ENCODE results near the gene FERMT3. TPM values are rescaled to one million over a fixed set of nuclear protein-coding genes. Genes with fewer than 3 reads are reported as not detected.

Gene FERMT3
- total RNA-seq, 2 experiments from 2014 or later, result 55.8 to 61.1 TPM

DNA sequence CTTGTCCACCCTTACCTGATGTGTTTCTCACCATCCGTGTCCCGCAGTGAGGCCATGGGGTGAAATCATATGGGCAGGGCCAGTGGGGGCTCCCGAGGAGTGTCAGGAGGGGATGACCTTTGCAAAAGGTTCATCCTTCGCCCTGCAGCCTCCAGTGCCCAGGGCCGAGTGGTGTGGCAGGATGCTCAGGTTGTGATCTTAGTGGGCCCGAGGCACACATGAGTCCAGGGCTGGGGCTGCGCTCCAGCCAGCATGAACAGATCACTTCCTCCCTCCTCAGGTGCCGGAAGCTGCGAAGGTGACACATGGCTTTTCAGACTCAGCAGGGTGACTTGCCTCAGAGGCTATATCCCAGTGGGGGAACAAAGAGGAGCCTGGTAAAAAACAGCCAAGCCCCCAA, 31.6 kb downstream of the FERMT3 start:
- peaks cover 39% of the 10 kb centered on the region for H3K4me1 Mint-ChIP-seq (ENCODE audit: low read depth)
- H3K4me1 ChIP-seq (ENCODE audit: insufficient read depth, low read length), result peaks cover 61% of the 10 kb centered on the region
- peak overlapping the region; percentile 54 for H3K4me3 Mint-ChIP-seq
- intact Hi-C loops (cut with DNase I, micrococcal nuclease), result no loop called here
- peaks cover 30% of the 10 kb centered on the region for H3K36me3 Mint-ChIP-seq (ENCODE audit: low read depth)
- CTCF ChIA-PET, result interaction anchor here (2.6 kb wide), 1 partner anchor 34 kb away, joined by 7 read pairs; no protein-coding TSS in a partner anchor
- no peak for ATAC-seq (ENCODE audit: poor library complexity)
- no peaks in the 10 kb centered on the region for H3K27me3 ChIP-seq (ENCODE audit: control insufficient read depth in 1 of 2, insufficient read depth in 2 of 2, low read length in 2 of 2)
- DNase-seq, result peak in 1 of 14 experiments; percentile 2
- no peaks in the 10 kb centered on the region for H3K9me3 Mint-ChIP-seq
- H3K27ac ChIP-seq (ENCODE audit: low read depth in 1 of 2, low read length in 2 of 2), result peak overlapping the region in 1 of 2 donors; percentile 7
- peaks cover 12% of the 10 kb centered on the region for H3K36me3 ChIP-seq (ENCODE audit: insufficient read depth, low read length)
- no peaks in the 10 kb centered on the region for H3K9me3 ChIP-seq (ENCODE audit: control insufficient read depth in 1 of 2, insufficient read depth in 1 of 2, low read length in 2 of 2)
- H3K4me3 ChIP-seq (ENCODE audit: low read length), result no peak overlapping the region
- POLR2A ChIA-PET, result no interaction called here
- no peaks in the 10 kb centered on the region for H3K27me3 Mint-ChIP-seq
- TF ChIP-seq CTCF (IDR thresholded peaks at IDR 0.05), result no peak
- H3K27ac Mint-ChIP-seq, result peak overlapping the region; percentile 100

GRCh38 chr11:64238999-64239398, 32.5 kb downstream of the FERMT3 start:
- no peaks in the 10 kb centered on the region for H3K27me3 Mint-ChIP-seq
- peak overlapping the region; percentile 51 for H3K4me3 Mint-ChIP-seq
- Histone ChIP-seq H3K27me3 (ENCODE audit: control insufficient read depth in 1 of 2, insufficient read depth in 2 of 2, low read length in 2 of 2) (no peaks in the 10 kb centered on the region), H3K27ac (ENCODE audit: low read depth in 1 of 2, low read length in 2 of 2) (peak overlapping the region; percentile 7 to 29), H3K4me3 (ENCODE audit: low read length) (no peak overlapping the region), H3K9me3 (ENCODE audit: control insufficient read depth in 1 of 2, insufficient read depth in 1 of 2, low read length in 2 of 2) (no peaks in the 10 kb centered on the region), H3K36me3 (ENCODE audit: insufficient read depth, low read length) (peaks cover 19% of the 10 kb centered on the region), H3K4me1 (ENCODE audit: insufficient read depth, low read length) (peaks cover 59% of the 10 kb centered on the region)
- POLR2A ChIA-PET, result interaction anchor here (0.6 to 5.5 kb wide), 4 partner anchors 9 to 572 kb away, joined by 3 to 69 read pairs (median 4); partner anchors contain the start of genes DNAJC4, PRDX5 and TRMT112
- ATAC-seq (ENCODE audit: poor library complexity) (no peak), DNase-seq (peak in 1 of 14 experiments; percentile 34)
- no peak for TF ChIP-seq CTCF (IDR thresholded peaks at IDR 0.05)
- H3K36me3 Mint-ChIP-seq (ENCODE audit: low read depth), result peaks cover 36% of the 10 kb centered on the region
- CTCF ChIA-PET, result interaction anchor here (1.2 kb wide), 1 partner anchor 66 kb away, joined by 3 read pairs; no protein-coding TSS in a partner anchor
- H3K27ac Mint-ChIP-seq, result peak overlapping the region; percentile 100
- intact Hi-C loops (cut with DNase I, micrococcal nuclease), result no loop called here
- H3K4me1 Mint-ChIP-seq (ENCODE audit: low read depth), result peaks cover 39% of the 10 kb centered on the region
- H3K9me3 Mint-ChIP-seq, result no peaks in the 10 kb centered on the region

GRCh38 chr11:64239662-64240434, 33.3 kb downstream of the FERMT3 start:
- H3K4me3 ChIP-seq (ENCODE audit: low read length), result peak overlapping the region; percentile 80
- no peak for TF ChIP-seq CTCF (IDR thresholded peaks at IDR 0.05)
- Mint-ChIP-seq H3K36me3 (ENCODE audit: low read depth) (peaks cover 36% of the 10 kb centered on the region), H3K4me3 (peak overlapping the region; percentile 98), H3K27ac (peak overlapping the region; percentile 100), H3K4me1 (ENCODE audit: low read depth) (peaks cover 39% of the 10 kb centered on the region), H3K27me3 (no peaks in the 10 kb centered on the region), H3K9me3 (no peaks in the 10 kb centered on the region)
- no peaks in the 10 kb centered on the region for H3K9me3 ChIP-seq (ENCODE audit: control insufficient read depth in 1 of 2, insufficient read depth in 1 of 2, low read length in 2 of 2)
- CTCF ChIA-PET, result interaction anchor here (1.0 to 1.9 kb wide), 4 partner anchors 8 to 102 kb away, joined by 3 to 10 read pairs (median 3); partner anchors contain the start of gene PLCB3
- H3K27me3 ChIP-seq (ENCODE audit: control insufficient read depth in 1 of 2, insufficient read depth in 2 of 2, low read length in 2 of 2), result no peaks in the 10 kb centered on the region
- DNase-seq, result peak in 3 of 14 experiments; percentile 40 to 81 (median 69)
- peaks cover 59% of the 10 kb centered on the region for H3K4me1 ChIP-seq (ENCODE audit: insufficient read depth, low read length)
- peaks cover 22% of the 10 kb centered on the region for H3K36me3 ChIP-seq (ENCODE audit: insufficient read depth, low read length)
- ATAC-seq (ENCODE audit: poor library complexity), result no peak
- intact Hi-C loops (cut with DNase I, micrococcal nuclease), result loop anchor here (2.0 to 5.0 kb wide), 4 partner anchors 13 to 65 kb away; partner anchors contain the start of genes FERMT3 (in 2 of the 2), BAD (in 1 of the 2), ESRRA (in 1 of the 2) and GPR137 (in 1 of the 2)
- peak overlapping the region; percentile 97 to 100 for H3K27ac ChIP-seq (ENCODE audit: low read depth in 1 of 2, low read length in 2 of 2)
- POLR2A ChIA-PET, result interaction anchor here (0.6 to 5.5 kb wide), 6 partner anchors 10 to 78 kb away, joined by 3 to 69 read pairs (median 15); partner anchors contain the start of genes DNAJC4, FERMT3, PRDX5 and STIP1

Data from CD4-positive, alpha-beta T cell (primary cell).